Loucy (cell line): ENCODE measurements around the gene FLT3.

ENCODE experiments used
- EZH2phosphoT487 ChIP-seq: fragments of 200-600 bp; IDR thresholded peaks from 2 replicates; pipeline ENCODE4 v1.6.1; 2018; ENCODE audit warnings: antibody characterized with exemption, mild to moderate bottlenecking, moderate library complexity, borderline replicate concordance
- TF ChIP-seq, protein P1 (sequence below): fragments of 200-600 bp; sonication (generic); conservative IDR thresholded peaks from 2 replicates; pipeline ENCODE4 v1.5.1; 2014; ENCODE audit warnings: mild to moderate bottlenecking, antibody characterized with exemption, low read length

DNA sequence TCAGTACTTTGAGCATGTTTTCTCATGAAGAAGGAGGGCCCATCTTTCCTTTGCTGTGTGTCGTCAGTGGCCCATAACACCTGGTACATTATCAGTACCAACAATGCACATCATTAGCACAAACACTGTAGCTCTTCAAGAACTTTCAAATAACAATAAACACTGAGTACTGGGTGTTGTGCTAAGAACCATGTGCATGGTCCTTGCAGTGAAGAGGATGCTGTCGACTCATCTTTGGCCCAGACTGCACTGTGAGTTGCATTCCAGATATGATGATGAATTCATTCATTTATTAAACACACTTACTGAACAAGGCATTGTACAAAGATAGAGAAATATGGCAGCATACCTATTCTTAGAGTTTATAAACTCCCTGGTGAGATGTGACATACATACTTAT, 55.8 kb downstream of the FLT3 start:
- TF ChIP-seq, protein P1, sequence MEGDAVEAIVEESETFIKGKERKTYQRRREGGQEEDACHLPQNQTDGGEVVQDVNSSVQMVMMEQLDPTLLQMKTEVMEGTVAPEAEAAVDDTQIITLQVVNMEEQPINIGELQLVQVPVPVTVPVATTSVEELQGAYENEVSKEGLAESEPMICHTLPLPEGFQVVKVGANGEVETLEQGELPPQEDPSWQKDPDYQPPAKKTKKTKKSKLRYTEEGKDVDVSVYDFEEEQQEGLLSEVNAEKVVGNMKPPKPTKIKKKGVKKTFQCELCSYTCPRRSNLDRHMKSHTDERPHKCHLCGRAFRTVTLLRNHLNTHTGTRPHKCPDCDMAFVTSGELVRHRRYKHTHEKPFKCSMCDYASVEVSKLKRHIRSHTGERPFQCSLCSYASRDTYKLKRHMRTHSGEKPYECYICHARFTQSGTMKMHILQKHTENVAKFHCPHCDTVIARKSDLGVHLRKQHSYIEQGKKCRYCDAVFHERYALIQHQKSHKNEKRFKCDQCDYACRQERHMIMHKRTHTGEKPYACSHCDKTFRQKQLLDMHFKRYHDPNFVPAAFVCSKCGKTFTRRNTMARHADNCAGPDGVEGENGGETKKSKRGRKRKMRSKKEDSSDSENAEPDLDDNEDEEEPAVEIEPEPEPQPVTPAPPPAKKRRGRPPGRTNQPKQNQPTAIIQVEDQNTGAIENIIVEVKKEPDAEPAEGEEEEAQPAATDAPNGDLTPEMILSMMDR: no peak
- TF ChIP-seq EZH2phosphoT487: no peak
